IPS-11a (cell line): Measurements from ENCODE around the gene PHLDB1.

Source experiments
- H3K4me3 ChIP-seq: one replicate; pipeline ENCODE4 v1.5.1; 2013; ENCODE audit warnings: low read depth, low read length, control low read depth

Gene PHLDB1

GRCh38 chr11:118636569-118637290, 29.3 kb downstream of the PHLDB1 start:
- no peak overlapping the region for H3K4me3 ChIP-seq

GRCh38 chr11:118638726-118639125, 31.3 kb downstream of the PHLDB1 start:
- H3K4me3 ChIP-seq, result no peak overlapping the region

GRCh38 chr11:118639899-118640298, 32.5 kb downstream of the PHLDB1 start:
- no peak overlapping the region for H3K4me3 ChIP-seq

- H3K4me3 ChIP-seq, result no peak overlapping the region
Observed at GRCh38 chr11:118640332-118641154, 33.1 kb downstream of the PHLDB1 start.

- no peak overlapping the region for H3K4me3 ChIP-seq
Observed at GRCh38 chr11:118641397-118642019, 34.1 kb downstream of the PHLDB1 start.

- no peak overlapping the region for H3K4me3 ChIP-seq
Observed at GRCh38 chr11:118643142-118643994, 36.0 kb downstream of the PHLDB1 start.

- no peak overlapping the region for H3K4me3 ChIP-seq
Observed at GRCh38 chr11:118643995-118644345, 36.6 kb downstream of the PHLDB1 start.

- H3K4me3 ChIP-seq, result no peak overlapping the region
Observed at GRCh38 chr11:118644496-118644895, 37.1 kb downstream of the PHLDB1 start.

- H3K4me3 ChIP-seq, result no peak overlapping the region
Observed at GRCh38 chr11:118645066-118645715, 37.8 kb downstream of the PHLDB1 start.

GRCh38 chr11:118646393-118646792, 39.0 kb downstream of the PHLDB1 start:
- H3K4me3 ChIP-seq, result no peak overlapping the region

- H3K4me3 ChIP-seq, result no peak overlapping the region
Observed at GRCh38 chr11:118648291-118648690, 40.9 kb downstream of the PHLDB1 start.

GRCh38 chr11:118649941-118650340, 42.5 kb downstream of the PHLDB1 start:
- no peak overlapping the region for H3K4me3 ChIP-seq

- no peak overlapping the region for H3K4me3 ChIP-seq
Observed at GRCh38 chr11:118650366-118650765, 43.0 kb downstream of the PHLDB1 start.

GRCh38 chr11:118651820-118652219, 44.4 kb downstream of the PHLDB1 start:
- H3K4me3 ChIP-seq, result no peak overlapping the region

- H3K4me3 ChIP-seq, result no peak overlapping the region
Observed at GRCh38 chr11:118652681-118653181, 45.3 kb downstream of the PHLDB1 start.

GRCh38 chr11:118653684-118654390, 46.4 kb downstream of the PHLDB1 start:
- H3K4me3 ChIP-seq, result no peak overlapping the region

GRCh38 chr11:118655486-118656190, 48.2 kb downstream of the PHLDB1 start:
- no peak overlapping the region for H3K4me3 ChIP-seq

GRCh38 chr11:118656563-118657165, 49.2 kb downstream of the PHLDB1 start:
- H3K4me3 ChIP-seq, result no peak overlapping the region

- no peak overlapping the region for H3K4me3 ChIP-seq
Observed at GRCh38 chr11:118657238-118657637, 49.8 kb downstream of the PHLDB1 start.
